Measurements from ENCODE around the gene ABCA4.

The ABCA4 gene

GRCh38 chr1:94024104-94024792 is 96.7 kb downstream of the ABCA4 start:
- H4K8ac ChIP-seq (ENCODE audit: low read depth, low read length) = no peak overlapping the region
- no peak overlapping the region for H3K18ac ChIP-seq (ENCODE audit: low read length)
- H3K27ac ChIP-seq (replicated peaks; ENCODE audit: low read length) = no peak overlapping the region
- H3K4ac ChIP-seq (ENCODE audit: low read length) = no peak overlapping the region
- no peaks in the 10 kb centered on the region for H3K9me3 ChIP-seq (replicated peaks in 1 of 2; ENCODE audit: control insufficient read depth in 2 of 2, insufficient read depth in 1 of 2, low read depth in 1 of 2, low read length in 2 of 2)
- H2BK5ac ChIP-seq (ENCODE audit: low read length) = no peak overlapping the region
- H3K4me1 ChIP-seq (ENCODE audit: control insufficient read depth in 2 of 2, insufficient read depth in 1 of 2, low read depth in 1 of 2, low read length in 2 of 2) = no peaks in the 10 kb centered on the region
- no CpG with 5 or more reads among the region's 8 CpGs for WGBS, 2 donors (ENCODE audit: extremely low coverage in 2 of 2, insufficient read length in 2 of 2, insufficient replicate concordance in 1 of 2)
- no peak overlapping the region for H3K4me3 ChIP-seq (ENCODE audit: low read length in 2 of 2)
- no peak overlapping the region for H2AFZ ChIP-seq (ENCODE audit: low read length)
- H4K91ac ChIP-seq (ENCODE audit: low read depth, low read length, poor library complexity) = no peak overlapping the region
- no peaks in the 10 kb centered on the region for H3K79me1 ChIP-seq (ENCODE audit: low read depth, low read length)
- H3K36me3 ChIP-seq (replicated peaks in 1 of 2; ENCODE audit: control insufficient read depth in 2 of 2, insufficient read depth in 2 of 2, low read length in 2 of 2) = no peaks in the 10 kb centered on the region
- peaks cover 0 to 51% (median 0%) of the 10 kb centered on the region in 3 experiments for H3K27me3 ChIP-seq (ENCODE audit: control insufficient read depth in 3 of 3, insufficient read depth in 3 of 3, low read depth in 1 of 3, low read length in 3 of 3)
- H3K9ac ChIP-seq (ENCODE audit: low read depth, low read length, poor library complexity) = no peak overlapping the region
- DNase-seq (ENCODE audit: low spot score) = no peak
- H2BK120ac ChIP-seq (ENCODE audit: low read depth, low read length) = no peak overlapping the region
- H3K23ac ChIP-seq (ENCODE audit: low read depth, low read length, poor library complexity) = no peak overlapping the region
- H2BK15ac ChIP-seq (ENCODE audit: low read length) = no peak overlapping the region
- no peak overlapping the region for H3K4me2 ChIP-seq (ENCODE audit: insufficient read depth, low read length, poor library complexity, severe bottlenecking)
- H2BK12ac ChIP-seq (ENCODE audit: low read length) = no peak overlapping the region
- no peak overlapping the region for H2AK5ac ChIP-seq (ENCODE audit: low read depth, low read length)
- H3K14ac ChIP-seq (ENCODE audit: low read length) = no peak overlapping the region

GRCh38 chr1:94022471-94023189 is 98.3 kb downstream of the ABCA4 start:
- H2BK120ac ChIP-seq (ENCODE audit: low read depth, low read length) = no peak overlapping the region
- H3K4me2 ChIP-seq (ENCODE audit: insufficient read depth, low read length, poor library complexity, severe bottlenecking) = no peak overlapping the region
- H3K9me3 ChIP-seq (replicated peaks in 1 of 2; ENCODE audit: control insufficient read depth in 2 of 2, insufficient read depth in 1 of 2, low read depth in 1 of 2, low read length in 2 of 2) = no peaks in the 10 kb centered on the region
- no peak overlapping the region for H3K4ac ChIP-seq (ENCODE audit: low read length)
- no peak overlapping the region for H3K9ac ChIP-seq (ENCODE audit: low read depth, low read length, poor library complexity)
- H2AFZ ChIP-seq (ENCODE audit: low read length) = no peak overlapping the region
- no peak for DNase-seq (ENCODE audit: low spot score)
- H4K91ac ChIP-seq (ENCODE audit: low read depth, low read length, poor library complexity) = no peak overlapping the region
- no peak overlapping the region for H3K27ac ChIP-seq (replicated peaks; ENCODE audit: low read length)
- H3K14ac ChIP-seq (ENCODE audit: low read length) = no peak overlapping the region
- no peak overlapping the region for H3K18ac ChIP-seq (ENCODE audit: low read length)
- WGBS, 2 donors (ENCODE audit: extremely low coverage in 2 of 2, insufficient read length in 2 of 2, insufficient replicate concordance in 1 of 2) = no CpG with 5 or more reads among the region's 6 CpGs
- no peak overlapping the region for H2BK15ac ChIP-seq (ENCODE audit: low read length)
- no peak overlapping the region for H3K23ac ChIP-seq (ENCODE audit: low read depth, low read length, poor library complexity)
- H2AK5ac ChIP-seq (ENCODE audit: low read depth, low read length) = no peak overlapping the region
- H2BK5ac ChIP-seq (ENCODE audit: low read length) = no peak overlapping the region
- no peak overlapping the region for H2BK12ac ChIP-seq (ENCODE audit: low read length)
- H3K4me1 ChIP-seq (ENCODE audit: control insufficient read depth in 2 of 2, insufficient read depth in 1 of 2, low read depth in 1 of 2, low read length in 2 of 2) = no peaks in the 10 kb centered on the region
- H3K79me1 ChIP-seq (ENCODE audit: low read depth, low read length) = no peaks in the 10 kb centered on the region
- peaks cover 0 to 51% (median 0%) of the 10 kb centered on the region in 3 experiments for H3K27me3 ChIP-seq (ENCODE audit: control insufficient read depth in 3 of 3, insufficient read depth in 3 of 3, low read depth in 1 of 3, low read length in 3 of 3)
- no peak overlapping the region for H4K8ac ChIP-seq (ENCODE audit: low read depth, low read length)
- no peaks in the 10 kb centered on the region for H3K36me3 ChIP-seq (replicated peaks in 1 of 2; ENCODE audit: control insufficient read depth in 2 of 2, insufficient read depth in 2 of 2, low read length in 2 of 2)
- H3K4me3 ChIP-seq (ENCODE audit: low read length in 2 of 2) = peak overlapping the region in 1 of 2 donors; percentile 41

GRCh38 chr1:94020764-94021579 is 100.0 kb downstream of the ABCA4 start:
- H2AFZ ChIP-seq (ENCODE audit: low read length) = no peak overlapping the region
- H3K14ac ChIP-seq (ENCODE audit: low read length) = no peak overlapping the region
- no peak overlapping the region for H3K27ac ChIP-seq (replicated peaks; ENCODE audit: low read length)
- H2BK120ac ChIP-seq (ENCODE audit: low read depth, low read length) = no peak overlapping the region
- H3K4ac ChIP-seq (ENCODE audit: low read length) = no peak overlapping the region
- no peak for DNase-seq (ENCODE audit: low spot score)
- no peak overlapping the region for H2BK15ac ChIP-seq (ENCODE audit: low read length)
- no peaks in the 10 kb centered on the region for H3K9me3 ChIP-seq (replicated peaks in 1 of 2; ENCODE audit: control insufficient read depth in 2 of 2, insufficient read depth in 1 of 2, low read depth in 1 of 2, low read length in 2 of 2)
- H4K91ac ChIP-seq (ENCODE audit: low read depth, low read length, poor library complexity) = no peak overlapping the region
- no peak overlapping the region for H2BK12ac ChIP-seq (ENCODE audit: low read length)
- no peaks in the 10 kb centered on the region for H3K36me3 ChIP-seq (replicated peaks in 1 of 2; ENCODE audit: control insufficient read depth in 2 of 2, insufficient read depth in 2 of 2, low read length in 2 of 2)
- no peak overlapping the region for H3K9ac ChIP-seq (ENCODE audit: low read depth, low read length, poor library complexity)
- no peaks in the 10 kb centered on the region for H3K79me1 ChIP-seq (ENCODE audit: low read depth, low read length)
- H2BK5ac ChIP-seq (ENCODE audit: low read length) = no peak overlapping the region
- no peak overlapping the region for H2AK5ac ChIP-seq (ENCODE audit: low read depth, low read length)
- H4K8ac ChIP-seq (ENCODE audit: low read depth, low read length) = no peak overlapping the region
- H3K23ac ChIP-seq (ENCODE audit: low read depth, low read length, poor library complexity) = no peak overlapping the region
- no peak overlapping the region for H3K18ac ChIP-seq (ENCODE audit: low read length)
- H3K4me2 ChIP-seq (ENCODE audit: insufficient read depth, low read length, poor library complexity, severe bottlenecking) = no peak overlapping the region
- no peaks in the 10 kb centered on the region for H3K4me1 ChIP-seq (ENCODE audit: control insufficient read depth in 2 of 2, insufficient read depth in 1 of 2, low read depth in 1 of 2, low read length in 2 of 2)
- H3K27me3 ChIP-seq (ENCODE audit: control insufficient read depth in 3 of 3, insufficient read depth in 3 of 3, low read depth in 1 of 3, low read length in 3 of 3) = peaks cover 0 to 49% (median 0%) of the 10 kb centered on the region in 3 experiments
- no CpG with 5 or more reads among the region's 10 CpGs for WGBS, 2 donors (ENCODE audit: extremely low coverage in 2 of 2, insufficient read length in 2 of 2, insufficient replicate concordance in 1 of 2)
- H3K4me3 ChIP-seq (ENCODE audit: low read length in 2 of 2) = no peak overlapping the region

- Histone ChIP-seq H2AK5ac (ENCODE audit: low read depth, low read length) (no peak overlapping the region), H2BK12ac (ENCODE audit: low read length) (no peak overlapping the region), H3K4me2 (ENCODE audit: insufficient read depth, low read length, poor library complexity, severe bottlenecking) (no peak overlapping the region), H3K18ac (ENCODE audit: low read length) (peak overlapping the region; percentile 51), H3K27me3 (ENCODE audit: control insufficient read depth in 3 of 3, insufficient read depth in 3 of 3, low read depth in 1 of 3, low read length in 3 of 3) (peaks cover 0 to 38% (median 0%) of the 10 kb centered on the region in 3 experiments), H3K14ac (ENCODE audit: low read length) (peak overlapping the region; percentile 8), H2BK120ac (ENCODE audit: low read depth, low read length) (no peak overlapping the region), H2AFZ (ENCODE audit: low read length) (no peak overlapping the region), H3K4me1 (ENCODE audit: control insufficient read depth in 2 of 2, insufficient read depth in 1 of 2, low read depth in 1 of 2, low read length in 2 of 2) (no peaks in the 10 kb centered on the region), H3K36me3 (replicated peaks in 1 of 2; ENCODE audit: control insufficient read depth in 2 of 2, insufficient read depth in 2 of 2, low read length in 2 of 2) (no peaks in the 10 kb centered on the region), H3K4me3 (ENCODE audit: low read length in 2 of 2) (peak overlapping the region in 1 of 2 donors; percentile 18), H4K91ac (ENCODE audit: low read depth, low read length, poor library complexity) (no peak overlapping the region), H3K4ac (ENCODE audit: low read length) (no peak overlapping the region), H3K79me1 (ENCODE audit: low read depth, low read length) (no peaks in the 10 kb centered on the region), H4K8ac (ENCODE audit: low read depth, low read length) (no peak overlapping the region), H2BK5ac (ENCODE audit: low read length) (no peak overlapping the region), H3K23ac (ENCODE audit: low read depth, low read length, poor library complexity) (no peak overlapping the region), H3K27ac (replicated peaks; ENCODE audit: low read length) (no peak overlapping the region), H3K9ac (ENCODE audit: low read depth, low read length, poor library complexity) (no peak overlapping the region), H3K9me3 (replicated peaks in 1 of 2; ENCODE audit: control insufficient read depth in 2 of 2, insufficient read depth in 1 of 2, low read depth in 1 of 2, low read length in 2 of 2) (no peaks in the 10 kb centered on the region), H2BK15ac (ENCODE audit: low read length) (no peak overlapping the region)
- DNase-seq (ENCODE audit: low spot score) = no peak
- no CpG with 5 or more reads among the region's 9 CpGs for WGBS, 2 donors (ENCODE audit: extremely low coverage in 2 of 2, insufficient read length in 2 of 2, insufficient replicate concordance in 1 of 2)
Observed at GRCh38 chr1:94019327-94019726, 101.6 kb downstream of the ABCA4 start.

All from neuronal stem cell (in vitro differentiated cells).